CD4-positive, alpha-beta memory T cell (primary cell): ENCODE data around the gene SPTB. TPM values are rescaled to one million over a fixed set of nuclear protein-coding genes. Genes with fewer than 3 reads are reported as not detected.
A peak's percentile ranks its signal among the peaks of the same experiment; 100 is the strongest.

ENCODE experiments used
- CTCF ChIA-PET: fragments of 350-600 bp; sonication (Branson Sonifier 250); formaldehyde crosslinking; loops from one replicate; lab custom pipeline; 2021; ENCODE audit warnings: inconsistent platforms; ENCODE audit not compliant: partially characterized antibody; lab: Charles Lee
- POLR2A ChIA-PET: fragments of 350-600 bp; sonication (Branson Sonifier 250); formaldehyde crosslinking; loops from one replicate; lab custom pipeline; 2021; ENCODE audit not compliant: partially characterized antibody; lab: Charles Lee
- DNase-seq, 5 donors: peaks; one replicate each; pipeline versions ENCODE4 v3.0.0 to v3.0.0-alpha.2; 2020 to 2022; ENCODE audit warnings: mixed read lengths in 1 of 5
- H3K27ac ChIP-seq: one replicate; pipeline ENCODE4 v1.7.0; 2013; ENCODE audit warnings: low read depth, low read length
- H3K27me3 ChIP-seq: 2 replicates; pipeline ENCODE4 v1.7.0; 2013; ENCODE audit warnings: mild to moderate bottlenecking, low read length, moderate library complexity; ENCODE audit not compliant: insufficient read depth
- H3K36me3 ChIP-seq: 2 replicates; pipeline ENCODE4 v1.7.0; 2013; ENCODE audit warnings: mild to moderate bottlenecking, low read length, moderate library complexity; ENCODE audit not compliant: insufficient read depth
- H3K4me1 ChIP-seq: 2 replicates; pipeline ENCODE4 v1.7.0; 2013; ENCODE audit warnings: mild to moderate bottlenecking, low read length, moderate library complexity; ENCODE audit not compliant: insufficient read depth
- H3K4me3 ChIP-seq, 2 donors: one replicate each; pipeline ENCODE4 v1.7.0; 2013; ENCODE audit warnings: low read length in 2 of 2, mild to moderate bottlenecking in 1 of 2
- H3K9me3 ChIP-seq, 2 donors: one replicate each; pipeline ENCODE4 v1.7.0; 2013; ENCODE audit warnings: low read length in 2 of 2, control low read depth in 1 of 2; ENCODE audit not compliant: control insufficient read depth in 1 of 2
- H3K27ac Mint-ChIP-seq, 7 donors: one replicate each; pipeline ENCODE4 v1.8.0; 2020 to 2021; ENCODE audit warnings: mixed read lengths in 7 of 7, mild to moderate bottlenecking in 6 of 7, inconsistent platforms in 3 of 7, moderate library complexity in 3 of 7
- H3K27me3 Mint-ChIP-seq, 2 donors: one replicate each; pipeline ENCODE4 v1.8.0; 2020 to 2021; ENCODE audit warnings: mixed read lengths in 2 of 2
- H3K36me3 Mint-ChIP-seq, 2 donors: one replicate each; pipeline ENCODE4 v1.8.0; 2020 to 2021; ENCODE audit warnings: mixed read lengths in 2 of 2, inconsistent platforms in 1 of 2, mild to moderate bottlenecking in 1 of 2
- H3K4me1 Mint-ChIP-seq, 4 donors: one replicate each; pipeline ENCODE4 v1.8.0; 2020 to 2021; ENCODE audit warnings: mixed read lengths in 4 of 4, mild to moderate bottlenecking in 1 of 4
- H3K4me3 Mint-ChIP-seq, 8 donors: one replicate each; pipeline ENCODE4 v1.8.0; 2020 to 2021; ENCODE audit warnings: mixed read lengths in 8 of 8, mild to moderate bottlenecking in 7 of 8, moderate library complexity in 6 of 8, inconsistent platforms in 3 of 8
- H3K9me3 Mint-ChIP-seq, 8 donors: one replicate each; pipeline ENCODE4 v1.8.0; 2020 to 2021; ENCODE audit warnings: mixed read lengths in 8 of 8, mild to moderate bottlenecking in 5 of 8, inconsistent platforms in 3 of 8, moderate library complexity in 1 of 8
- intact Hi-C: fragments of 100-400 bp; cut with micrococcal nuclease; formaldehyde crosslinking; loops from one replicate; pipeline ENCODE4 v1.15.1; 2023
- polyA plus RNA-seq, 2 donors: library from polyadenylated mRNA; unstranded; fragments of 300-500 nt; fragmentation: Illumina TruSeq; gene quantifications; one replicate each; pipeline ENCODE4 v1.2.3, GENCODE V29; 2021
- total RNA-seq, 2 experiments: library from RNA; stranded (reverse); gene quantifications; one replicate each; pipeline ENCODE4 v1.2.3, GENCODE V29; 2021

The SPTB gene
- total and polyA plus RNA-seq, 4 experiments from 2014 or later, result 0.03 to 0.37 (median 0.09) TPM; not detected in 1

DNA sequence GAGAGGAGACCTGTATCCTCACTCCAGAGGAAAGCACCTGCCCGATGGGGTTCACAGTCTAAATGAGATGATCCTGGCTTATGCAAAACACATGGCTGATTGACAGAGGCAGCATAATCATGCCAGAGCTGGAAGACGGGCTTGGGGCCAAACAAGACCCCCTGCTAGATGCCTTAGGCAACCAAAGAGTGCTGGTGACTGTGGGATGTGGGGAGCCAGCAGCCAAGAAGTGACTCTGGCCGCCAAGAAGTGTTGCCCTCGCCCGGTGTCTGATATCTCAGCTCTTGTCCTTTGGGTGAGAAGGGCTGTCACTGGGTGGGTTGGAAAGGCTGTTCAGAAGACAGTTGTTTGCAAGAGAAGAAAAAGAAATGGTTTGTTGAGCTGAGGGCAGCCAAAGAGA lies 118.8 kb downstream of the SPTB start:
- ChIA-PET POLR2A (interaction anchor here (1.3 to 9.1 kb wide), 6 partner anchors 11 to 226 kb away, joined by 4 to 108 read pairs (median 10); partner anchors contain the start of genes FNTB and PLEKHG3), CTCF (interaction anchor here (0.8 to 4.9 kb wide), 19 partner anchors 10 to 131 kb away, joined by 3 to 98 read pairs (median 5); partner anchors contain the start of gene PLEKHG3)
- intact Hi-C loops, result loop anchor here (5.0 kb wide), 1 partner anchor 131 kb away; no protein-coding TSS in a partner anchor
- Histone ChIP-seq H3K27ac (no peak overlapping the region), H3K27me3 (no peaks in the 10 kb centered on the region), H3K9me3 (no peaks in the 10 kb centered on the region), H3K4me1 (peaks cover 96% of the 10 kb centered on the region), H3K36me3 (no peaks in the 10 kb centered on the region), H3K4me3 (no peak overlapping the region)
- no peak for DNase-seq
- H3K27me3 Mint-ChIP-seq, result no peaks in the 10 kb centered on the region
- no peaks in the 10 kb centered on the region for H3K36me3 Mint-ChIP-seq
- H3K9me3 Mint-ChIP-seq, result no peaks in the 10 kb centered on the region
- peaks cover 68 to 98% (median 88%) of the 10 kb centered on the region in 4 donors for H3K4me1 Mint-ChIP-seq
- peak overlapping the region in 4 of 8 donors; percentile 2 to 59 (median 50) for H3K4me3 Mint-ChIP-seq
- peak overlapping the region; percentile 70 to 86 (median 79) for H3K27ac Mint-ChIP-seq

DNA sequence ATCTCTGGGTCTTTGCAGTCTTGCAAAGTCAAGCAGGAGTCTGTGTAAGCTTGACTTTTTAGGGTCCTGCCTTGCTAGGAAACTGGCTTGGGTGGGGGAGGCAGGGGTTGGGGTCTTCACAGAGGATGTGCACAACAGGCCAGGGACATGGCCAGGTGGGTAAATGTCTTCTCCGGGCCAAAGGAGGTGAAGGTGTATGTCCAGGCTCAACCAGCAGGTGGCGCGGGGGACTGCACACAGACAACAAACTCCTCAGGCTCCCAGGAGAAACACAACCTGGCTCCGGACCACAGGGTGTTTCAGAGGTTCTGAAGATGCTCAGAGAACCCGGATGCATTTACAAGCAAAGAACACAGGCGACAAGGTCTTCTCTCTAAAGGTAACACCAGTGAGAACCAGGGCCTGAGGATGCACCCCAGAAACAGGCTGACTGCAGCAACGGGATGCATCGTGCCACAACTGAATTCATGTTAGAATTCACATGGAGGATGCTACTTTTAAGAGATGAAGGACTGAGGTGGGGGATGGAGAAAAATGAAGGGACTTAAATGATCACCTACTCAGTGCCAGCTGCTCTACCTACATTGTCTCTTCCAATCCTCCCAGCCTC lies 119.5 kb downstream of the SPTB start:
- Histone ChIP-seq H3K4me1 (peaks cover 95% of the 10 kb centered on the region), H3K36me3 (no peaks in the 10 kb centered on the region), H3K4me3 (no peak overlapping the region), H3K9me3 (no peaks in the 10 kb centered on the region), H3K27me3 (no peaks in the 10 kb centered on the region), H3K27ac (no peak overlapping the region)
- Mint-ChIP-seq H3K9me3 (no peaks in the 10 kb centered on the region), H3K27ac (peak overlapping the region in 6 of 7 donors; percentile 72 to 89 (median 84)), H3K27me3 (no peaks in the 10 kb centered on the region), H3K4me3 (peak overlapping the region; percentile 21 to 81 (median 56)), H3K4me1 (peaks cover 70 to 98% (median 88%) of the 10 kb centered on the region in 4 donors), H3K36me3 (no peaks in the 10 kb centered on the region)
- DNase-seq, result peak; percentile 54 to 66 (median 61)
- ChIA-PET CTCF (interaction anchor here (0.8 to 4.9 kb wide), 20 partner anchors 8 to 131 kb away, joined by 3 to 98 read pairs (median 4); partner anchors contain the start of gene PLEKHG3), POLR2A (interaction anchor here (1.1 to 9.1 kb wide), 7 partner anchors 35 to 227 kb away, joined by 3 to 108 read pairs (median 9); partner anchors contain the start of genes FNTB and PLEKHG3)
- intact Hi-C loops, result loop anchor here (5.0 kb wide), 1 partner anchor 132 kb away; no protein-coding TSS in a partner anchor

DNA sequence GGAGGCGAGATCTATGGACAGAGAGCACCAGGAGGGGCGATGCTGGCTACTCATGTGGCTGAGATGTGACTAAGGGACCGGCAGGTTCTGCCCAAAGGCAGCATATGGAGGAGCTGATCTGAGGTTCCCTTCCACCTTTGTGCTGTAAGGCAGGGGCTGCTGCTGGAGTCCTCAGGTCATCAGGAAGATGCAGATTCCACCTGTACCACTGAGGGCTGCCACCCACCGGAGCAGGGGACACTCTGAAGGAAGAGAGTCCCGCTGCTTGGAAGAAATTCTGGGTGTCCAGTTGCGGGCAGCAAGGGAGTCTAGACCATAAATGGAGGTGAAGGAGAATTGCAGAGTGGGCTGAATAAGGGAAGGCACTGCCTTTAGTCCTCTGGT lies 120.2 kb downstream of the SPTB start:
- Mint-ChIP-seq H3K9me3 (no peaks in the 10 kb centered on the region), H3K27ac (peak overlapping the region; percentile 47 to 86 (median 75)), H3K4me1 (peaks cover 74 to 100% (median 90%) of the 10 kb centered on the region in 4 donors), H3K36me3 (no peaks in the 10 kb centered on the region), H3K4me3 (peak overlapping the region in 7 of 8 donors; percentile 12 to 81 (median 41)), H3K27me3 (no peaks in the 10 kb centered on the region)
- ChIA-PET CTCF (interaction anchor here (0.8 to 4.9 kb wide), 13 partner anchors 9 to 132 kb away, joined by 3 to 98 read pairs (median 6); partner anchors contain the start of gene PLEKHG3), POLR2A (interaction anchor here (1.1 to 9.1 kb wide), 6 partner anchors 34 to 84 kb away, joined by 3 to 108 read pairs (median 8); partner anchors contain the start of gene PLEKHG3)
- no peaks in the 10 kb centered on the region for H3K36me3 ChIP-seq
- DNase-seq, result no peak
- intact Hi-C loops, result loop anchor here (5.0 kb wide), 4 partner anchors 37 to 343 kb away; partner anchors contain the start of genes FNTB and MAX
- peaks cover 98% of the 10 kb centered on the region for H3K4me1 ChIP-seq
- H3K27me3 ChIP-seq, result no peaks in the 10 kb centered on the region
- H3K4me3 ChIP-seq, result no peak overlapping the region
- no peaks in the 10 kb centered on the region for H3K9me3 ChIP-seq
- H3K27ac ChIP-seq, result peak overlapping the region; percentile 58

DNA sequence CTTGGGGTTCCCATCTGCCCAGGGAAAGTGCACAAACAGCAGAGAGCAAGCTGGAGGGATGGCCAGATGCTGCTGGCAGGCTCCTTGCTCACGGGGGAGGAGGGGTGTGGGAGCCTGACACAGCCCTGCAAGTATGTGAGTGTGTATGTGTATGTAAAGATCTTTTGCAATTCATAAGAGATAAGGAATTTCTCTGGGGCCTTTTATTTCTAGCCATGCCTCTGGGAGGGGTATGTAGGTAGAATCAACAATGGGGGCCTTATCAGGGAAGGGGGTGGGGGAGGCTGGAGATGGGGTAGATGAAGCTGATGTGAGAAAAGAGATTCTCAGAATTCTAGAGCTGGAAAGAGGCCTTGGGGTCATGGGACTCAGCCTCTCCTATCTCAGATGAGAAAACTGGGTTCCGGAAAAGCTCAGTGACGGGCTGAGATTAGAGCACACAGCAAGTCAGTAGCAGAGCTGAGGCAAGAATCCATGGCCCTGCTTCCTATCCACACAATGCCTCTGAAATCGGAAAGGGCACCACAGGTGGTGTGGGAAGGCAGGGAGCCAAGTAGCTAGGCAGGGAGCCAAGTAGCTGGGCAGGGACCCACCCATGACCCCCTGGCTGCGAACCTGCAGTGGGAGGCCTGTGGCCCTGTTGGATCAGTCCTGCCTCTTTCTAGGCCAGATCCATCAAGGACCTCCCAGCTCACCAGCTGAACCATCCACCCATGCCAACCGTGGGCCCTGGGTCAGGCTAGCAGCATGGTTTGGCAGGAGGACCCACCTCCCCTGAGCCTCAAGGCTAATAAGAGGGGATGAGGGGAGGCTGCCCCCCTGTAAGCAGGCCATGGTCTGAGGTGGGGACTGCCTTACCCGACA lies 120.8 kb downstream of the SPTB start:
- Mint-ChIP-seq H3K9me3 (no peaks in the 10 kb centered on the region), H3K27ac (peak overlapping the region; percentile 85 to 98 (median 95)), H3K27me3 (no peaks in the 10 kb centered on the region), H3K4me3 (peak overlapping the region in 7 of 8 donors; percentile 6 to 74 (median 40)), H3K36me3 (no peaks in the 10 kb centered on the region), H3K4me1 (peaks cover 70 to 100% (median 87%) of the 10 kb centered on the region in 4 donors)
- POLR2A ChIA-PET, result interaction anchor here (0.6 to 9.1 kb wide), 11 partner anchors 9 to 255 kb away, joined by 3 to 108 read pairs (median 4); partner anchors contain the start of genes PLEKHG3 and ZBTB1
- intact Hi-C loops, result loop anchor here (5.0 kb wide), 4 partner anchors 37 to 343 kb away; partner anchors contain the start of genes FNTB and MAX
- Histone ChIP-seq H3K27ac (peak overlapping the region; percentile 58), H3K27me3 (no peaks in the 10 kb centered on the region), H3K9me3 (no peaks in the 10 kb centered on the region), H3K4me3 (no peak overlapping the region), H3K4me1 (peaks cover 98% of the 10 kb centered on the region), H3K36me3 (no peaks in the 10 kb centered on the region)
- DNase-seq, result peak in 1 of 5 donors; percentile 26
- CTCF ChIA-PET, result interaction anchor here (0.9 to 4.9 kb wide), 11 partner anchors 10 to 133 kb away, joined by 3 to 98 read pairs (median 7); partner anchors contain the start of gene PLEKHG3

DNA sequence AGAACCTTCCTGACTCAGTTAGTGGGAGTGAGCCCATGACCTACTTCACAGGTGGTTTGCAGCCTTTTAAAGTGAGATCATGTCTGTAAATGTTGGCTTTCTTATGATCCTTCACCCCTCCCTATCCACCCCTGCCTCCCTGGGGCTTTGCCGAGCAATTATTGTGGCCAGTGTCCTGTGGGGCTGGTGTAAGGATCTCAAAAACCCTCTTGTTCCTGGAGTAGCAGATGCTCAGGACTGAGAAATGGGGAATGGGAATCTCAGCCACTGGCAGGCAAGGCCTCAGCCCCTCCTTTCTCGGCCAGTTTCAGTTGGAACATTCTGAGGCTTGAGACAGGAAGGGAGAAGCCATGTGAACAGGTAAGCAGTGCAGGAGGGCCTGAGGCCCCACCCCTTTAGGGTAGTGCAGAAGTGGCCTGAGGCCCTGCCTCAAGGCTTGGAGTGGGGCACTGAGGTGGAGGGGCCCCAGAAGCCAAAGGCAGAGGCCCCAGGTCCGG lies 121.6 kb downstream of the SPTB start:
- Histone ChIP-seq H3K27ac (peak overlapping the region; percentile 58), H3K27me3 (no peaks in the 10 kb centered on the region), H3K4me1 (peaks cover 96% of the 10 kb centered on the region), H3K4me3 (no peak overlapping the region), H3K9me3 (no peaks in the 10 kb centered on the region), H3K36me3 (no peaks in the 10 kb centered on the region)
- H3K27me3 Mint-ChIP-seq, result no peaks in the 10 kb centered on the region
- H3K4me1 Mint-ChIP-seq, result peaks cover 64 to 98% (median 80%) of the 10 kb centered on the region in 4 donors
- H3K9me3 Mint-ChIP-seq, result no peaks in the 10 kb centered on the region
- peak overlapping the region; percentile 85 to 98 (median 95) for H3K27ac Mint-ChIP-seq
- intact Hi-C loops, result loop anchor here (5.0 kb wide), 4 partner anchors 36 to 344 kb away; partner anchors contain the start of genes FNTB and MAX
- DNase-seq, result peak in 3 of 5 donors; percentile 22 to 79 (median 31)
- H3K36me3 Mint-ChIP-seq, result no peaks in the 10 kb centered on the region
- H3K4me3 Mint-ChIP-seq, result peak overlapping the region in 6 of 8 donors; percentile 27 to 74 (median 38)
- POLR2A ChIA-PET, result interaction anchor here (0.6 to 9.1 kb wide), 8 partner anchors 10 to 254 kb away, joined by 3 to 108 read pairs (median 4); partner anchors contain the start of genes PLEKHG3 and ZBTB1
- CTCF ChIA-PET, result interaction anchor here (2.2 to 4.9 kb wide), 4 partner anchors 11 to 86 kb away, joined by 10 to 98 read pairs (median 14); partner anchors contain the start of gene PLEKHG3

DNA sequence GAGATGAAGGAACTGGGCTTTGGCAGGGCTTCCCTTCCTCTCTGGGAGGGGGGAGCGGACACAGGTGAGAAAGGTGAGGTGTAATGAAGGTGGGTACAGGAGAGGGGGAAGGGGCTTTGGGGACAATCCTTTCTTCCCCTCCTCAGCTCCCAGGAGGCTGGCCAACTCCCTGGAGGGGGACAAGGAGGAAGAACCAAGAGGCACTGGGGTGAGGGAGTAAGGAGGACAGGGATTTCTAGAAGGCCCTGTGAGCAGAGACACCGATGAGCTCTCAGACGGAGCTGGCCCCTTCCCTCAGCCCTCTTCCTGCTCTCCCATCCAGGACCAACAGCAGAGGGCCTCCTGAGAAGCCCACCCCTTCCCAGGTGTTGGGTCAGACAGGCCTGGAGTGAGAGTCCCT lies 122.1 kb downstream of the SPTB start:
- Histone ChIP-seq H3K4me3 (no peak overlapping the region), H3K27ac (peak overlapping the region; percentile 58), H3K4me1 (peaks cover 92% of the 10 kb centered on the region), H3K36me3 (no peaks in the 10 kb centered on the region), H3K27me3 (no peaks in the 10 kb centered on the region), H3K9me3 (no peaks in the 10 kb centered on the region)
- no peaks in the 10 kb centered on the region for H3K36me3 Mint-ChIP-seq
- H3K9me3 Mint-ChIP-seq, result no peaks in the 10 kb centered on the region
- ChIA-PET POLR2A (interaction anchor here (0.6 to 9.1 kb wide), 7 partner anchors 11 to 85 kb away, joined by 3 to 108 read pairs (median 11); partner anchors contain the start of gene PLEKHG3), CTCF (no interaction called here)
- intact Hi-C loops, result loop anchor here (5.0 kb wide), 4 partner anchors 35 to 345 kb away; partner anchors contain the start of genes FNTB and MAX
- no peaks in the 10 kb centered on the region for H3K27me3 Mint-ChIP-seq
- H3K4me3 Mint-ChIP-seq, result peak overlapping the region in 6 of 8 donors; percentile 1 to 74 (median 42)
- peak overlapping the region; percentile 85 to 98 (median 95) for H3K27ac Mint-ChIP-seq
- DNase-seq, result no peak
- peaks cover 61 to 97% (median 75%) of the 10 kb centered on the region in 4 donors for H3K4me1 Mint-ChIP-seq
